Fibroblast of villous mesenchyme (primary cell): ENCODE data around the gene APBB1IP. TPM values are rescaled to one million over a fixed set of nuclear protein-coding genes. Genes with fewer than 3 reads are reported as not detected.

ENCODE experiments used
- DNase-seq: peaks from one replicate; pipeline ENCODE4 v3.0.0-alpha.2; 2010; ENCODE audit warnings: low read depth
- H3K4me3 ChIP-seq: 2 replicates; pipeline ENCODE4 v1.5.1; 2011; ENCODE audit warnings: low read depth, mild to moderate bottlenecking, low read length
- CTCF ChIP-seq: IDR thresholded peaks from 2 replicates; pipeline ENCODE4 v1.5.1; 2012; ENCODE audit warnings: low read depth, mild to moderate bottlenecking, low read length; ENCODE audit not compliant: insufficient read depth
- total RNA-seq: library from RNA; depleted of rRNA; stranded (reverse); fragments of >200 nt; gene quantifications from 2 replicates; pipeline ENCODE4 v1.2.3, GENCODE V29; 2012

The APBB1IP gene
- total RNA-seq, 1 donor, result 4.3 TPM

DNA sequence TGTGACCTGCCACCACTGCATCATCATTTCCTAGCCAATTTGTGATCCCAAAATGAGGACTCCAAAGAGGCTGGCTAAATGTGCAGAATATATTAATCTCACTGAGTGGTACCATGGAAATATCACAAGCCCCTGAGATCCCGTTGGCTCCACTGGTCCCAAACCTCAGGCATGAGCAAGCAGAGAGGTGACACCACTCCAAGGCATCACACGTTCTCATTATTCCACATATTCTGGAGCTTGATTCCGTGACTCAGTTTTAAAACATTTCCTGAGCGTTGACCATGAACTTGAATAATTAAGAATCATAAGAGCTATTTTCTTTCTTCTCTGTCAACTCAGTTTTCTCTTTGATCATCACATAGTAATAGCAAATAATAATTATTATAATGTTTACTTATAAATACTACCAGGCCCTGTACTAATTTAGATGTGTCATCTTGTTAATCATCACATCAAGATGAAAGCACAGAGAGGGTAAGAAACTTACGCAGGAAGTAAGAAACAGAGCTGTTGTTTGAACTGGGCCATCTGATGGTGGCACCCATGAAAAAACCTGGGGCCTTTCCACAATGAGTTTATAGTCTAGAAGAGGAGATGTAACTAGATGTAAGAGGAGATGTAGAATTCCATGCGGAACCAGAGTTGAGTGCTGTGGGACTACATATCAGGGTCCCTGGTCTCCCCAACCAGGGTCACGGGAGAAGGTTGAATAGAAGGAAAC lies 3.5 kb downstream of the APBB1IP start:
- H3K4me3 ChIP-seq, result no peak overlapping the region
- TF ChIP-seq CTCF, result no peak
- no peak for DNase-seq

DNA sequence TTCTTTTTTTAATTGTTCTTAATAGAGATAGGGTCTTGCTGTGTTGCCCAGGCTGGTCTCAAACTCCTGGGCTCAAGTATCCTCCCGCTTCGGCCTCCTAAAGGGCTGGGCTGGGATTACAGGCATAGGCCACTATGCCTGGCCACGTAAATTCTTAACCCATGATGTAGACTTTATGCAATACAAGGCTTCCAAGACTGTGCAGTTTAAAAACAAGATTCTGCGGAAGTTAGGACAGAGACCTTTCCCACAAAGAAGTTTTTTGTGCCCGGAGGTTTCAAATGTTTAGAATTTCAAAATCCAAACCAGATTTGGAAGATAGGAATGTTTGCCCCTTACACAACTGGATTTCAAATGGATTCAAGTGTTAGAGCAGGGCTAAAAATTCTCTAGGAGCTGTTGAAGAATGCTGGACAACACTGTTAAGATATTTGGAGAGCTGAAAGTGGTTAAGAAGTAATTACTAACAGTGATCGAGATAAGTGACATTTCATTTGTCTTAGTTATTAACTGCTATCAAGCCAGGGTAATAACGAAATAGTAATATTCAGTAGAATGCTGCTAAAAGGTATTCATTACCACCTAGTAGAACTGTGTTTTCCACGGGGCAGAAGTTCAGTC lies 7.4 kb downstream of the APBB1IP start:
- no peak for DNase-seq
- TF ChIP-seq CTCF, result no peak
- H3K4me3 ChIP-seq, result no peak overlapping the region

DNA sequence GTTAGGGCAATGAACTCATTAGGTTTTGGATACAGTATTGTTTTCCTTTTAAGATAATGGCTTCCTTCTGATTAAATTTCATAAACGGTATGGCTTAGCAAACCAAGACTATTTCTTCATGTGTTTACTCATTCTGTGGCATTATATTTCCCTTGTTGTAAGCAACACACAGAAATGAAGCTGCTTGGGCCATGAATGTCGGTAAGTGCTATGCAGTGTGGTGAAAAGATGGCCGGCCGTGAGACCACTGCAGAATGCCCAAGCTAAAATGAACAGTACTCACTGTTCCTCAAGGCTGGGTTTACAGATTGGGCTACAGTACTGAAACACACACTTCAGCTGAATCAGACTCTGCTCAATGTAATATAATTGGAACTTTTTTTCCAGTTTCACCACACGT lies 8.1 kb downstream of the APBB1IP start:
- no peak for TF ChIP-seq CTCF
- DNase-seq, result no peak
- H3K4me3 ChIP-seq, result no peak overlapping the region

GRCh38 chr10:26448292-26448691 lies 10.2 kb downstream of the APBB1IP start:
- DNase-seq, result no peak
- H3K4me3 ChIP-seq, result no peak overlapping the region
- no peak for TF ChIP-seq CTCF

DNA sequence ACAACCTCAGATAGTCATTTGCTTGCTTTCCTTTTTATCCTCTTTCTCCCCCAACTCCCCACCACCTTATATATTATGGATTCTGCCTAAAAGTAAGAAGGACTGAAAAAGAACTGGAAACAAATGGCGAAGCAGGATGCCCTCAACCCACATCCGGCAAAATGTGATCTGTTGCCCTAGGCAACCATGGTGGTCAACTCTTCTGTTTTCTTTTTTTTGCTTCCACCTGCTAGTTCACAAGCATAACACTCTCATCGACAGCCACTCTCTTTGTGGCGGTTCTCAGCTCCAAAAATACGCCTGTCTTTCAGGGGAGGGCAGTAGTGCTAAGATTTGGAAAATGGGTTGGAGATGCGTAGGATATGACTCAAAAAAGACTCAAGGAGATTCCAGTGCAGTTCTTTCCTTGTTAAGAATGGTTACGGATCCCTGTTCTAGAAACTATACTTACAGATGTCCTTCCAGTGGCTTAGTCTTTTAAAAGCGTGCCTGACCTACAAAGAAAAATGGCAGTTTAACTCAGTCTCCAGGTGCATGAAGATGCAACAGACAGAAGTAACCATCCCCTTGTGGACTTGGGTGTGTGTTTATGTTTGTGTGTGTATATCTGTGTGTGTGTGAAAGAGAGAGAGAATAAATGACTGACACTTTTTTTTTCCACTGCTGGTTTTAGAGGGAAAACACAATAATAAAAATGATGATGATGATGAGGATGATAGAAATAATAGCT lies 10.7 kb downstream of the APBB1IP start:
- DNase-seq, result no peak
- TF ChIP-seq CTCF, result no peak
- H3K4me3 ChIP-seq, result no peak overlapping the region

- DNase-seq, result no peak
- TF ChIP-seq CTCF, result no peak
Observed at GRCh38 chr10:26449726-26450125, 11.6 kb downstream of the APBB1IP start.

More at GRCh38 chr10:26449726-26450125, 11.6 kb downstream of the APBB1IP start:
- H3K4me3 ChIP-seq, result no peak overlapping the region
